CD4-positive, alpha-beta T cell treated with Interleukin-4 for 1 hour (primary cell): Measurements from ENCODE around the gene NIFK.
A peak's percentile ranks its signal among the peaks of the same experiment; 100 is the strongest.
"Not testable (repeated sequence)": the region's sequence is repeated elsewhere in the genome, so short reads cannot be mapped to it uniquely, and the experiment has no call there.

Source experiments
- DNase-seq, 2 donors: peaks; one replicate each; pipeline ENCODE4 v3.0.0-alpha.2; 2020 to 2022

NIFK gene

GRCh38 chr2:121731366-121731765, 5.3 kb downstream of the NIFK start:
- no peak for DNase-seq

- DNase-seq: no peak
Measured at GRCh38 chr2:121727950-121728349, 8.7 kb downstream of the NIFK start.

GRCh38 chr2:121727332-121727731, 9.3 kb downstream of the NIFK start:
- DNase-seq: no peak

GRCh38 chr2:121723316-121723715, 13.4 kb downstream of the NIFK start:
- DNase-seq: no peak

GRCh38 chr2:121722479-121722878, 14.2 kb downstream of the NIFK start:
- DNase-seq: no peak

- DNase-seq: no peak
Measured at GRCh38 chr2:121721926-121722325, 14.7 kb downstream of the NIFK start.

- DNase-seq: no peak
Measured at GRCh38 chr2:121717529-121717928, 19.1 kb downstream of the NIFK start.

- no peak for DNase-seq
Measured at GRCh38 chr2:121716126-121716525, 20.5 kb downstream of the NIFK start.

GRCh38 chr2:121711481-121711880, 25.2 kb downstream of the NIFK start:
- not testable (repeated sequence) for DNase-seq

GRCh38 chr2:121710470-121711170, 26.1 kb downstream of the NIFK start:
- no peak for DNase-seq

- no peak for DNase-seq
Measured at GRCh38 chr2:121709776-121710469, 26.8 kb downstream of the NIFK start.

GRCh38 chr2:121707920-121708361, 28.7 kb downstream of the NIFK start:
- DNase-seq: no peak

GRCh38 chr2:121707344-121707919, 29.2 kb downstream of the NIFK start:
- DNase-seq: no peak

- no peak for DNase-seq
Measured at GRCh38 chr2:121705958-121706357, 30.7 kb downstream of the NIFK start.

- DNase-seq: no peak
Measured at GRCh38 chr2:121705390-121705789, 31.3 kb downstream of the NIFK start.

- not testable (repeated sequence) for DNase-seq
Measured at GRCh38 chr2:121701761-121702160, 34.9 kb downstream of the NIFK start.

- peak; percentile 85 to 88 for DNase-seq
Measured at GRCh38 chr2:121699421-121700333, 37.0 kb downstream of the NIFK start.

GRCh38 chr2:121698318-121698930, 38.3 kb downstream of the NIFK start:
- no peak for DNase-seq

GRCh38 chr2:121697108-121697631, 39.5 kb downstream of the NIFK start:
- no peak for DNase-seq

- DNase-seq: no peak
Measured at GRCh38 chr2:121696410-121696930, 40.2 kb downstream of the NIFK start.

- DNase-seq: no peak
Measured at GRCh38 chr2:121695171-121695451, 41.6 kb downstream of the NIFK start.
